PFSK-1 (cell line): ENCODE data around the gene ISYNA1.

Experiments used
- FOXP2 ChIP-seq: optimal IDR thresholded peaks from 2 replicates; pipeline ENCODE3; 2011; ENCODE audit warnings: borderline replicate concordance, control low read depth, inconsistent platforms; ENCODE audit not compliant: insufficient read depth; ENCODE audit errors: extremely low read length, extremely low read depth
- POLR2AphosphoS5 ChIP-seq: IDR thresholded peaks from 2 replicates; pipeline ENCODE4 v1.6.1; 2012; ENCODE audit warnings: low read depth, mild to moderate bottlenecking, control low read depth, low read length, moderate library complexity
- SIN3A ChIP-seq: IDR thresholded peaks from 2 replicates; pipeline ENCODE4 v1.6.1; 2012; ENCODE audit warnings: mild to moderate bottlenecking, low read length, moderate library complexity, borderline replicate concordance; ENCODE audit not compliant: insufficient read depth
- TAF1 ChIP-seq: IDR thresholded peaks from 2 replicates; pipeline ENCODE4 v1.6.1; 2012; ENCODE audit warnings: low read length, control low read depth, borderline replicate concordance; ENCODE audit not compliant: insufficient read depth
- TF ChIP-seq, protein P1 (sequence below), 2 experiments: IDR thresholded peaks; 2 replicates each; pipeline versions ENCODE4 v1.6.1 to v1.8.0; 2011 to 2012; ENCODE audit warnings: low read depth in 2 of 2, low read length in 2 of 2, control low read depth in 1 of 2, inconsistent platforms in 1 of 2, mild to moderate bottlenecking in 1 of 2, moderate library complexity in 1 of 2; ENCODE audit not compliant: insufficient read depth in 1 of 2

Gene ISYNA1

GRCh38 chr19:18446145-18446810 is 8.3 kb upstream of the ISYNA1 start:
- TF ChIP-seq POLR2AphosphoS5 (no peak), TAF1 (no peak), FOXP2 (no peak), SIN3A (no peak)
- TF ChIP-seq, protein P1, sequence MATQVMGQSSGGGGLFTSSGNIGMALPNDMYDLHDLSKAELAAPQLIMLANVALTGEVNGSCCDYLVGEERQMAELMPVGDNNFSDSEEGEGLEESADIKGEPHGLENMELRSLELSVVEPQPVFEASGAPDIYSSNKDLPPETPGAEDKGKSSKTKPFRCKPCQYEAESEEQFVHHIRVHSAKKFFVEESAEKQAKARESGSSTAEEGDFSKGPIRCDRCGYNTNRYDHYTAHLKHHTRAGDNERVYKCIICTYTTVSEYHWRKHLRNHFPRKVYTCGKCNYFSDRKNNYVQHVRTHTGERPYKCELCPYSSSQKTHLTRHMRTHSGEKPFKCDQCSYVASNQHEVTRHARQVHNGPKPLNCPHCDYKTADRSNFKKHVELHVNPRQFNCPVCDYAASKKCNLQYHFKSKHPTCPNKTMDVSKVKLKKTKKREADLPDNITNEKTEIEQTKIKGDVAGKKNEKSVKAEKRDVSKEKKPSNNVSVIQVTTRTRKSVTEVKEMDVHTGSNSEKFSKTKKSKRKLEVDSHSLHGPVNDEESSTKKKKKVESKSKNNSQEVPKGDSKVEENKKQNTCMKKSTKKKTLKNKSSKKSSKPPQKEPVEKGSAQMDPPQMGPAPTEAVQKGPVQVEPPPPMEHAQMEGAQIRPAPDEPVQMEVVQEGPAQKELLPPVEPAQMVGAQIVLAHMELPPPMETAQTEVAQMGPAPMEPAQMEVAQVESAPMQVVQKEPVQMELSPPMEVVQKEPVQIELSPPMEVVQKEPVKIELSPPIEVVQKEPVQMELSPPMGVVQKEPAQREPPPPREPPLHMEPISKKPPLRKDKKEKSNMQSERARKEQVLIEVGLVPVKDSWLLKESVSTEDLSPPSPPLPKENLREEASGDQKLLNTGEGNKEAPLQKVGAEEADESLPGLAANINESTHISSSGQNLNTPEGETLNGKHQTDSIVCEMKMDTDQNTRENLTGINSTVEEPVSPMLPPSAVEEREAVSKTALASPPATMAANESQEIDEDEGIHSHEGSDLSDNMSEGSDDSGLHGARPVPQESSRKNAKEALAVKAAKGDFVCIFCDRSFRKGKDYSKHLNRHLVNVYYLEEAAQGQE (IDR thresholded peaks at IDR 0.05; ENCODE audit: insufficient read depth in 1 of 2, low read depth in 2 of 2, low read length in 2 of 2) = no peak

DNA sequence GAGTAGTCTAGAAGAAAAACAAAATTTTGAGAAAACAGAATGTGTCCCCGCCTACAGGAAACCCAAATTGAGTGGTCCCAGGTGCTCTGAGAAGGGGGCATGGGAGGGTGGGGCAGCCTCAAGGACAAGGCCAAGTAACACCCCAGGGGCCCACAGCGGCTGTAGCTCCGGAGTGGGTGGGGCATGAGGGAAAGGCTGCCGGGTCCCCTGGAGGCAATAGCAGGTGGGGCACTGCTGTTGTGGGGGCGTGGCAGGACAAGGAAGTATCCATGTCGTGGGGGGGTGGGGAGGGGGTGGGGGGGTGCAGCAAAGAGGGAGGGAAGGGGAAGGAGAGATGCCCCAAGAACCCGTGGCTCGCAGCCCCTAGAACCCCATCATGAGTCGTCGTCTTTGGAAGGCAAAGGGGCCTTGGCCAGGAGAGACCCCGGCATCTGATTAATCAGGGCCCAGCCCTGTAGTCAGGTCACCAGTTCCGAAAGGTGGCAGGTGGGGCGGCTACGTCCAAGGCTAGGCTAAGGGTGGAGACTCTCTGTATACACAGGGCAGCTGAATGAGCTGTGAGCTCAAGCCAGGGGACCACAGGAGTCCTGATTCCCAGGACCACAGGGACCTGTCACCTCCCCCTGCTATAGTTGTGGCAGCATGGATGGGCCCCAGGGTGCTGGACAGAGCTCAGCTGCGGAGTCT is 7.5 kb upstream of the ISYNA1 start:
- TF ChIP-seq SIN3A (no peak), FOXP2 (no peak), POLR2AphosphoS5 (no peak), TAF1 (no peak)
- TF ChIP-seq, protein P1 (IDR thresholded peaks at IDR 0.05; ENCODE audit: insufficient read depth in 1 of 2, low read depth in 2 of 2, low read length in 2 of 2) = no peak

GRCh38 chr19:18444513-18444912 is 6.6 kb upstream of the ISYNA1 start:
- TF ChIP-seq POLR2AphosphoS5 (no peak), FOXP2 (no peak), TAF1 (no peak), SIN3A (no peak)
- TF ChIP-seq, protein P1 (IDR thresholded peaks at IDR 0.05; ENCODE audit: insufficient read depth in 1 of 2, low read depth in 2 of 2, low read length in 2 of 2) = no peak

DNA sequence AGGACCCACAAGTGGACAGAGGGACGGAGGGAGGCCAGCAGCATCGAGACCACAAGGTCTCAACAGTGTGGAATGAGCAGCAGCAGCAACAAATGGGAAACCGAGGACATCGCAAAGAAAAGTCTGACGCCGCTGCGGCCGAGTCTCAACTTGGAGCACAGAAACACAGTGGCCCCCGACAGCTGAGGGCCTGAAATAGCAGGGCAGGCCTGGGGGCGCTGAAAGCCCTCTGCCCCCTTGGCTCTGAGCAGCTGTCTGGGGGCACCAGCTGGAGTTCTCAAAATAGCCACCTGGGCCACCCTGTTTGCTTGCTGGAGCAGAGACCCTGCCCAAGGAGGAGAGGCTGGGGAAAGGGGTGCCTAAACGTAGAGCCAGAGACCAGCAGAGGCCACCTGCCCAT is 5.9 kb upstream of the ISYNA1 start:
- TF ChIP-seq SIN3A = no peak
- TF ChIP-seq TAF1 = no peak
- TF ChIP-seq, protein P1 (IDR thresholded peaks at IDR 0.05; ENCODE audit: insufficient read depth in 1 of 2, low read depth in 2 of 2, low read length in 2 of 2) = no peak
- TF ChIP-seq FOXP2 = no peak
- no peak for TF ChIP-seq POLR2AphosphoS5
